HG02588 (cell line): ENCODE results near the gene MTM1.

Experiments used
- ATAC-seq: cut with Tn5 transposase; IDR thresholded peaks from one replicate; pipeline ENCODE4 v1.9.1; 2021; ENCODE audit warnings: mild to moderate bottlenecking, moderate library complexity; ENCODE audit not compliant: unreplicated experiment

MTM1 gene

DNA sequence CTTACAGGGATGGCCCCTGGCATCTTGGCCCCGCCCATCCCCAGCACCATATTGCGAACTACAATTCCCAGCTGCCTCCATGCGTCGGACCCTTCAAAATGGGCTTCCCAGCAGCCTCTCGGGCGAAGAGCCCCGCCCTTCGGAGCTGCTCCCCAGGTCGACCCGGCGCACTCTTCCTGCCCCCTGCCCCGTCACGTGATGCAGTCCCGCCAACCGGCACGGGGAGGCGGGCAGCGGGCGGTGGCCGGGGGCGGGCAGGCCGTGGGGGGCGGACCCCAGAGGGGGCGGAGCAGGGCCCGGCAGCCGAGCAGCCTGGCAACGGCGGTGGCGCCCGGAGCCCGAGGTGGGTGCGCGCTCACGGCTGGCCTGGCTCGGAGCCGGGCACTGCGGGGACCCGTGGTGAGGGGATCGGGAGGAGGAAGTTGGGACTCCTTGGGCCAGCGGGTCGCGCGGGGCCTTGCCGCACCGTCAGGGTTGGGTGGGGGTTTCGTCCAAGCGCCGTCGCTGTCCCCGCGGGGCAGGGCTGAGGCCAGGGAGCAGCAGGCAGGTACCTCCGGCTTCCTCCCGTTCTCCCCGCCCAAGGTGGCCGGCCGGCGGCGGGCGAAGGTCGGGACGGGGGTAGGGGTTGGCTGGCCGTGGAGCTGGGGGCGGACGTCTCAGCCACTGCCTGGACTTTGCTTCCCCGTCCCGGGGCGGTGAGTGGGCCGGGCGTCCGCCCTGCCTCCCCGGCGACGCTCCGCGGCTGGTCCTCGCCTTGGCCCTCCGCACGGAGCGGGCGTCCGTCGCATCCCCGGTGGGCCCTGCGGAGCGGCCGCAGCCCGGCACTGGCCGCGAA is at the start of gene MTM1:
Gene MTM1, plus strand, starts transcription at position 302 of the 835 bp plus-strand sequence. CDS start 23,994 bp downstream, outside the sequence.
- ATAC-seq: peak; percentile 96

- ATAC-seq: no peak
Measured at GRCh38 chrX:150522494-150522893, 45.9 kb upstream of the MTM1 start.

DNA sequence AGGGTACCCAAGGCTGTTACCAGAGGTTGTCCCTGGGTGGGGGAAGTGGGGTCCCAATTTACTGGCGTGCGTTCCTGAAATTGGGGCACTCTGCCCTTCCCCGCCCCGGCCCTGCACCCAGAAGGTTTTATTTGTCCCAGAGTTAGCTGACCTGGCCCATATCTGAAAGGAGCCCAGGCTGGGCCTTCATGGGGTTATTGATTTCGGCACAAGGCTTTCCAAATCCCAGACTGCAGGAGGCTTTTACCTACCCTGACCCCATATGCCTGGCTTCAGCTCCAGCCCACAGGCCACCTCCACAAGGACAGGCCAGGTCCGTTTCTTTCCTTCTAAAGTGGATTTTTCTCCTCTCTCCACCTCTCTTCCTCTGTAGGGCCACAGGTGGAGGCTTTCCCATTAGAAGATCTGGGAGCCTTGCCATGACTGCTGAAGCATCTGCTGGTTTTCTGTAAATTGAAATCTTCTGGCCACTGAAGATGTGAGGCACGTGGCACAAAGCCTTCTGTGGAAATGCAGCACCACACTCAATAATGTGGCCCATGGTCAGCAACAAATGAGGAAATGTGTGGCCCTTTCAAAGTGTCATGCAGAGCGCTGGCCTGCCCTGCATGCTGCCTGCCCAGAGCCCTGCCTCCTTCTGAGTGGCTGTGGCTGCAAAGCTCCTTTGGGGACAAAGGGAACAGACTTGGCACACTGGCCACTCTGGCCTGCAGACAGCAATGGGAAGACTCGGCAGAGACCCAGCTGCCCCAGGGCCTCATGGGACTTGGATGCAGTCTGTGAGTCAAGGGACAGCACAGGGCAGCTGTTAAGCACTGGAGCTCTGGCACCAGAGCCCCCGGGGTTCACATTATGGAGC is 43.1 kb upstream of the MTM1 start:
- ATAC-seq: no peak

GRCh38 chrX:150526692-150527091 is 41.7 kb upstream of the MTM1 start:
- no peak for ATAC-seq

DNA sequence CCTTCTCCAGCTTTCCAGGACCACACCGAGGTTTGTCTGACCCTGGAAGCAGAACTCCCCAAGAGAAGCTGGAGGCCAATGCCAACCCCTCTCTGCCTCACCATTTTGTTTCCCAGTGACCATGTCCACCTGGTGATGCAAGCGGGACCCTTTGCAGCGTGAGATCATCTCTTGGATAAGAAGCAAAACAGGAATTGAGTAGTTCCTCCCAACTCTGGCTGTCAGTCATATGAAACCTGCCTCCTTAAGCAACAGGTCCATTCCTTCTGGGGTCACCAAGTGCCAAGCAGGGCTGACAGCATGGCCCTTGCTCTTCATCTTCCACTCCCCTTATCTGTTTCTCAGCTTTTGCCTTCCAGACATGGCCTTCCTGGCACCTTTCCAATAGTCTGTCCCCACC is 41.3 kb upstream of the MTM1 start:
- no peak for ATAC-seq

DNA sequence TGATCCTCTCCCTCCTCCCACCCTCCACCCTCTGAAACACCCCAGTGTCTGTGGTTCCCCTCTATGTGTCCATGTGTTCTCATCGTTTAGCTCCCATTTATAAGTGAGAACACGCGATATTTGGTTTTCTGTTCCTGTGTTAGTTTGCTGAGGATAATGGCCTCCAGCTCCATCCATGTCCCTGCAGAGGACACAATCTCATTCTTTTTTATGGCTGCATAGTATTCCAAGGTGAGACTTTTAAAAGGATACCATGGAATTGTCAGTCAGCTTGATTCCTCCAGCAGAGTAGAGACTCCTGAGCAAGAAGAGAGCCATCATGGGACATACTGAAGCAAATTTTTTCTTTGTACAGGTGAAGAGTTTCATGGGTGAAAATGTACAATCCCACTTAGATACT is 38.8 kb upstream of the MTM1 start:
- no peak for ATAC-seq

DNA sequence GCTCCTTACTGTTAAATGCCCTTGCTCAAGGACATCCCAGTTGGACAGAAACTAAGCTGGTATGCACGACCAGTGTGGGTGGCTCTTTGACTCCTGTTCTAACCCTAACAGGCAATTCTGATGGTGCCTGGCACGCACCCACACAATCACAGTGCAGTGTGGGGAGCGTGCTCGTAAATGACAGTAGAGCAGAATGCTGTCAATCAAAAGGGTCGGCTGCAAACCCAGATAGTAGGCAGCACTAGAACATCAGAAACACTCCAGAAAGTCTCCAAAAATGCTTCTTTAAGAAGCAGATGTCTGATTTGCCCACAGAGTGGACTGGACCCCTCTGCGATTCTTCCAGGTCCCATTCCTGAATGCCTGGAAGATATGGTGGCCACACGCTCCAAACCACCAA is 37.6 kb upstream of the MTM1 start:
- ATAC-seq: no peak

DNA sequence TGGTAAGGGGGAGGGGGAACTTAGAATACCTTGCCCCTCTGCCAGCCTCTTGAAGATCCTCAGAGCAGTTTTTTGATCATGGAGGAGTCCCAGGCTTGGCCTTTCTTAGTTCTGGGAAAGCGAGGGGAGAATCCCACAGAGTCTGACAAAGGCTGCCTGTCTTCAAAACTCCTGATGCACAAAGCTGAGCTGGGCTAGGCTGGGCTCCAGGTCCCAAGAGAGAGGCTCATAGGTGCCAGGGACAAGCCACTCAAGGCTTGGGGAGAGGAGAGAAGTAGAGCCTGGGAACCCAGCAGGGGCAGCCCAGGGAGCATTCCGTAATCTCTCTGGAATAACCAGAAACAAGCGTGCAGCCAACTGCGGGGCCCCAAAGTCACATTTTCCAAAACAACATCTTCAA is 37.0 kb upstream of the MTM1 start:
- ATAC-seq: no peak

GRCh38 chrX:150533863-150534262 is 34.6 kb upstream of the MTM1 start:
- ATAC-seq: no peak

- no peak for ATAC-seq
Measured at GRCh38 chrX:150536455-150537116, 31.8 kb upstream of the MTM1 start.

DNA sequence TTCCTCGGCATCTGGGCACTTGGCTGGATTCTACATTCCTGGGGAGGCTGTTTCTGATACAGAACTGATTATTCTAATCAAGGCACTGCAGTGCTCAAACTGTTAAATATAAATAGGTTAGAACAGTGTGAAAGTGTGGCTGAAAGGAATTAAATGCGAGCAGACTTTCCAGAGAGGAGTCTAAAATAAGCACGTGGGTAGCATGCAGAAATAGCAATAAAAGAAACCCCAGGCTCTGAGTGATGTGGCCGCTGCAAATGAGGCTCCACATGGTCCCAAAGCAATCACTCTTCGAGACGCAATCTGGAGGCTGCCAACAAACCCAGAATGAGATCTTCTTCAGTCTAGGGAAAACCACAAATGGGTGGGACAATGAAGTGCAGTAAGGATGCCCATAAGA is 30.6 kb upstream of the MTM1 start:
- no peak for ATAC-seq

DNA sequence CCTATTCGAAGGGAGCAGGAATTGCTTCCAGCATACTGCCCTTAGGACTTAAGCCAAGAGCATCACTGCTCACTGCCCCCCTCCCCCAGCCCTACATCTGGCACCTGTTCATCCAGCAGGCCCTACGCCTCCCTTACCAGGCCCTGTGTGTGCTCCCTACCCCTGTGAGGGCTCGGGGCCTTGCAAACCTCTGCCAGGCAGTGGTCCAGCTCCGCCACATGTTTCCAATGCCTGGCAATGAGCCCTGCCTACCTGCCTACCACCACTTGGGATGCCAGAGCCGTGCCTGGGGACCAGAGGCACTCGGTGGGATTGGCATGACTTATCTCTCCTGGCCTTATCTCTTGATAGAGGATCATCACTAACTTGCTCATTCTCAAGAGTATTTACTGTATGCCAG is 27.5 kb upstream of the MTM1 start:
- ATAC-seq: no peak

DNA sequence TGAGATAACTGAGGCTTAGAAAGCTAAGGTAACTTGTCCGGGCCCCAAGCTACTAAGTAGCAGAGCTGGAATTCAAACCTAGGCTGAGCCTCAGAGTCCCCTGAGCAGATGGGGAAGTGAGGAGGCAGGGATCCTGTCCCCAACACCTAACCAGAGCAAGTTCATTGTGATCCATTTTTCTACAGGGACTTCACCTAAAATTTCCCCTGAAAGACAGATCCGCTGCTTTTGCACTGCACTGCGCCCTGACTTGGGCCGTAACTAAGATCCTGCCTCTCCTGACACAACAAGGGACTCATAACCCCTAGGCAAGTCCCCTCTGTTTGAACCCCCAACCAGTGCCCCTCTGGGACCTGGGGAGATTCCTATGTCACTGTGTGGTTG is 25.6 kb upstream of the MTM1 start:
- ATAC-seq: peak; percentile 37

- ATAC-seq: peak; percentile 61
Measured at GRCh38 chrX:150543230-150544155, 24.9 kb upstream of the MTM1 start.

GRCh38 chrX:150544222-150544787 is 24.1 kb upstream of the MTM1 start:
- ATAC-seq: no peak

DNA sequence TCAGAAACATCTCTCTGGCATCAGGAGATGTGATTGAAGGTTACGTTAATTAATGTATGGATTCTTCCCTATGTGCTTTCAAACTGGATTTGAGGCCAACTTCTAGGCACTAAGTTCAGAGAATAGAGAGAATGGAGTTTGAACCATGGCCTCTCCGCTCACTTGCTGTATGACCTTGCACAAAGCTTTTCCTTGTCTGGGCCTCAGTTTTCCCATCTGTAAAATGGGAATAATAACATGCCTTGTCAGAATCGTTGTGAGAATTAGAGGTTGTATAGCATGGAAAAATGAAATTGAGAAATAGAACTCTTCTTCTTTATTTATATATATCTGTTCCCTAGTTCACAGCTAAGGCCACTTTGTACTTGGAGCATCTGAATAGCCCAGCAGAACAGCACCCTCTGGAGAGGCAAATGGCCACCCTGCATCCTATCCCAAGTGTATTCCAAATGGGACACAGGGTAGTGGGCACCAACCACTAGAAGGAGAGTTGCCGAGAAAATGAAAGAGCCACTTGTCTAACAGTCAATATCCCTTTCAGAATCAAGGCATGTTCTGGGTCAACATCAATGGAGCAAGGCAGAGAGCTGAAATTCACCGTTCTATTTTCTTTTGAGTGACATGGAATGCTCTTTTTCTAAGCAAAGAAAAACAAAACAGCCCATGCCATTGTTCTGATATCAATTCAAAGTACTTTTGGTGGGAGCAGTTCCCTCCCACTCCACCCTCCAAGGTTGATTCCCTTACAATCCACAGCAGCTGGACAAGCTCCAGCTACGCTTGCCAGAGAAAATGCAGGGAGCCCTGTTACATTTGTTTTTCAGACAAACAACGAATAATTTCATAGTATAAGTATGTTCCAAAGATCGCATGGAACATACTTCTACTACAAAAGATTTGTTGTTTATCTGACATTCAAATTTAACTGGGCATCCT is 23.3 kb upstream of the MTM1 start:
- ATAC-seq: no peak

- ATAC-seq: no peak
Measured at GRCh38 chrX:150546711-150547153, 21.7 kb upstream of the MTM1 start.

GRCh38 chrX:150547375-150548115 is 20.9 kb upstream of the MTM1 start:
- peak; percentile 45 for ATAC-seq
